T-helper 2 cell treated with Interferon-gamma antibody and Interleukin-4, amounts not matched to agents 100 ng/mL and 5 ng/mL, for 36 hours (primary cell): ENCODE results near the gene IFNA2. TPM values are rescaled to one million over a fixed set of nuclear protein-coding genes. Genes with fewer than 3 reads are reported as not detected.
"Not testable (repeated sequence)": the region's sequence is repeated elsewhere in the genome, so short reads cannot be mapped to it uniquely, and the experiment has no call there.

Experiments used
- intact Hi-C: fragments of 100-400 bp; cut with micrococcal nuclease; formaldehyde crosslinking; loops from one replicate; pipeline ENCODE4 v1.15.1; 2023
- total RNA-seq: library from RNA; stranded (reverse); gene quantifications from 2 replicates; pipeline ENCODE4 v1.2.3, GENCODE V29; 2022

IFNA2 gene
- total RNA-seq, 1 donor from 2014 or later, result not detected

- intact Hi-C loops, result no loop called here
These were observed 1.6 kb downstream of the IFNA2 start for GRCh38 chr9:21383627-21384026.

GRCh38 chr9:21381448-21382339 lies 3.5 kb downstream of the IFNA2 start:
- intact Hi-C loops, result loop anchor here (1.0 kb wide), 2 partner anchors 24 to 45 kb away; no protein-coding TSS in a partner anchor

- intact Hi-C loops, result not testable (repeated sequence)
These were observed 13.7 kb downstream of the IFNA2 start for GRCh38 chr9:21371467-21371866.

GRCh38 chr9:21367957-21368356 lies 17.2 kb downstream of the IFNA2 start, which contains the start of gene IFNA13:
Gene IFNA13 (minus strand): TSS chr9:21368057. CDS start chr9:21368010, 47 bp downstream.
- intact Hi-C loops, result no loop called here

- intact Hi-C loops, result not testable (repeated sequence)
These were observed 18.0 kb downstream of the IFNA2 start for GRCh38 chr9:21367169-21367568.

GRCh38 chr9:21362287-21362686 lies 22.9 kb downstream of the IFNA2 start:
- intact Hi-C loops, result no loop called here

GRCh38 chr9:21357479-21358460 lies 27.4 kb downstream of the IFNA2 start:
- intact Hi-C loops, result loop anchor here (1.0 kb wide), 3 partner anchors 22 to 39 kb away; partner anchors contain the start of gene KLHL9

- intact Hi-C loops, result no loop called here
These were observed 34.4 kb downstream of the IFNA2 start, which contains the start of gene IFNA6 for GRCh38 chr9:21350787-21351186. Gene IFNA6 (minus strand): TSS chr9:21350887. CDS start chr9:21350887, 0 bp downstream.

- intact Hi-C loops, result no loop called here
These were observed 36.7 kb downstream of the IFNA2 start for GRCh38 chr9:21348430-21348970.

- intact Hi-C loops, result no loop called here
These were observed 44.5 kb downstream of the IFNA2 start for GRCh38 chr9:21340735-21341134.

GRCh38 chr9:21336457-21336856 lies 48.7 kb downstream of the IFNA2 start:
- intact Hi-C loops, result loop anchor here (1.0 to 10.0 kb wide), 2 partner anchors 45 to 658 kb away; partner anchors contain the start of genes CDKN2A and CDKN2B-AS1

GRCh38 chr9:21334701-21335632 lies 50.2 kb downstream of the IFNA2 start, which contains the start of gene KLHL9:
Gene KLHL9 (minus strand): TSS chr9:21335404. CDS start chr9:21334859, 545 bp downstream.
- intact Hi-C loops, result loop anchor here (1.0 to 10.0 kb wide), 5 partner anchors 22 to 660 kb away; partner anchors contain the start of genes CDKN2A, CDKN2B-AS1 and MTAP

Other genes with a start within 250 kb of the IFNA2 start
- not detected in 2 replicates for gene IFNW1, start 243.6 kb downstream of the IFNA2 start, total RNA-seq
- not detected in 2 replicates for gene IFNA21, start 218.7 kb downstream of the IFNA2 start, total RNA-seq
- gene IFNA4, start 197.8 kb downstream of the IFNA2 start, total RNA-seq, result not detected in 2 replicates
- gene IFNA7, start 183.2 kb downstream of the IFNA2 start, total RNA-seq, result not detected in 2 replicates
- gene IFNA10, start 178.3 kb downstream of the IFNA2 start, total RNA-seq, result not detected in 2 replicates
- gene IFNA16, start 168.1 kb downstream of the IFNA2 start, total RNA-seq, result not detected in 2 replicates
- not detected in 2 replicates for gene IFNA17, start 157.2 kb downstream of the IFNA2 start, total RNA-seq
- gene IFNA14, start 145.4 kb downstream of the IFNA2 start, total RNA-seq, result not detected in 2 replicates
- not detected in 2 replicates for gene IFNA5, start 80.1 kb downstream of the IFNA2 start, total RNA-seq
- 17.1 and 17.2 TPM in 2 replicates for gene KLHL9, start 50.0 kb downstream of the IFNA2 start, total RNA-seq
- not detected in 2 replicates for gene IFNA6, start 34.5 kb downstream of the IFNA2 start, total RNA-seq
- gene IFNA13, start 17.3 kb downstream of the IFNA2 start, total RNA-seq, result not detected in 2 replicates
- gene IFNA8, start 23.7 kb upstream of the IFNA2 start, total RNA-seq, result not detected in 2 replicates
- not detected in 2 replicates for gene IFNA1, start 55.0 kb upstream of the IFNA2 start, total RNA-seq
- not detected in 2 replicates for gene IFNE, start 96.9 kb upstream of the IFNA2 start, total RNA-seq